Measurements from ENCODE around the gene OIT3. TPM values are rescaled to one million over a fixed set of nuclear protein-coding genes. Genes with fewer than 3 reads are reported as not detected.

Gene OIT3
- total RNA-seq, 5 donors from 2014 or later (not counting 1 experiment from before 2014, with no cell fraction given), result not detected

- H3K27ac ChIP-seq (ENCODE audit: low read length), result no peak overlapping the region
- 100% methylated on average over 1 of the region's 2 CpGs for WGBS (ENCODE audit: insufficient coverage)
- Mint-ChIP-seq H3K36me3 (peaks cover 23% of the 10 kb centered on the region), H3K4me3 (no peak overlapping the region), H3K9me3 (peaks cover 30 to 44% (median 41%) of the 10 kb centered on the region in 3 donors), H3K27me3 (peaks cover 10 to 20% of the 10 kb centered on the region in 2 donors), H3K27ac (no peak overlapping the region), H3K4me1 (no peaks in the 10 kb centered on the region)
- DNase-seq (no peak), ATAC-seq (replicated peaks in 1 of 4) (no peak)
- peaks cover 0 to 20% of the 10 kb centered on the region in 2 experiments for H3K27me3 ChIP-seq (replicated peaks in 1 of 2; ENCODE audit: control insufficient read depth in 2 of 2, extremely low read depth in 1 of 2, insufficient read depth in 2 of 2, low read length in 1 of 2)
- POLR2A ChIA-PET, result no interaction called here
- no peaks in the 10 kb centered on the region for H3K36me3 ChIP-seq (ENCODE audit: control insufficient read depth in 2 of 2, extremely low read depth in 1 of 2, insufficient read depth in 1 of 2, low read length in 1 of 2)
- peaks cover 4% of the 10 kb centered on the region for H3K9me3 ChIP-seq
- CTCF ChIA-PET, result no interaction called here
- no peaks in the 10 kb centered on the region for H3K4me1 ChIP-seq (ENCODE audit: control insufficient read depth in 1 of 2, extremely low read depth in 1 of 2, insufficient read depth in 2 of 2, low read length in 2 of 2)
- no peak overlapping the region for H3K4me3 ChIP-seq (ENCODE audit: control insufficient read depth in 1 of 2, extremely low read depth in 1 of 2, low read length in 1 of 2)
Observed at GRCh38 chr10:72981882-72982529, 88.5 kb downstream of the OIT3 start.

Other genes with a start within 250 kb of the OIT3 start
- 10 to 100 TPM; 10.1 to 13.6 (median 11.6) TPM for gene MCU, start 201.6 kb upstream of the OIT3 start, total RNA-seq
- not detected for gene PLA2G12B, start 61.1 kb downstream of the OIT3 start, total RNA-seq
- gene P4HA1, start 203.1 kb downstream of the OIT3 start, total RNA-seq, result 10 to 100 TPM; 11.3 to 15.4 (median 13.0) TPM
- 1 to 10 TPM in 4 of 5 donors, under 1 TPM in 1; 0.49 to 3.3 (median 2.2) TPM for gene NUDT13, start 216.7 kb downstream of the OIT3 start, total RNA-seq

All from T-cell (primary cell).